Panc1 (cell line): Measurements from ENCODE around the gene ELMO1. TPM values are rescaled to one million over a fixed set of nuclear protein-coding genes. Genes with fewer than 3 reads are reported as not detected.

ENCODE experiments used
- ATAC-seq: fragments of 200-7000 bp; cut with Tn5 transposase; 2 replicates; pipeline ENCODE4 v1.9.1; 2020; ENCODE audit warnings: mild to moderate bottlenecking, moderate library complexity
- BruUV-seq: library from RNA; stranded (reverse); fragments of 400-500 nt; replicated peaks from 2 replicates; lab custom pipeline; 2021; lab: Mats Ljungman, UMichigan
- CTCF ChIA-PET: fragments of 300-600 bp; sonication (Branson Sonifier 250); formaldehyde crosslinking; loops from one replicate; lab custom pipeline; 2022; ENCODE audit warnings: antibody characterized with exemption; lab: Charles Lee
- POLR2A ChIA-PET: fragments of 300-600 bp; sonication (Branson Sonifier 250); formaldehyde crosslinking; loops from one replicate; lab custom pipeline; 2022; ENCODE audit warnings: antibody characterized with exemption; lab: Charles Lee
- DNase-seq: peaks from one replicate; pipeline ENCODE4 v3.0.0-alpha.2; 2010; ENCODE audit warnings: low read depth, low spot score
- H3K27ac ChIP-seq: 2 replicates; pipeline ENCODE4 v1.5.1; 2011; ENCODE audit warnings: mild to moderate bottlenecking, low read length, inconsistent platforms
- H3K27me3 ChIP-seq: fragments of 200-500 bp; sonication (Bioruptor generic); 2 replicates; pipeline ENCODE4 v1.6.0; 2014; ENCODE audit warnings: low read length, inconsistent platforms; ENCODE audit not compliant: control insufficient read depth, insufficient read depth
- H3K36me3 ChIP-seq: fragments of 200-500 bp; sonication (Bioruptor generic); 2 replicates; pipeline ENCODE4 v1.5.1; 2014; ENCODE audit warnings: inconsistent platforms, mild to moderate bottlenecking, low read length, moderate library complexity; ENCODE audit not compliant: control insufficient read depth, insufficient read depth
- H3K4me1 ChIP-seq: 2 replicates; pipeline ENCODE4 v1.5.1; 2011; ENCODE audit warnings: inconsistent platforms, mild to moderate bottlenecking, low read length, moderate library complexity; ENCODE audit not compliant: control insufficient read depth, insufficient read depth
- H3K4me3 ChIP-seq, 2 experiments: 2 replicates each; pipeline ENCODE4 v1.5.1; 2011 to 2012; ENCODE audit warnings: low read depth in 2 of 2, low read length in 2 of 2, mild to moderate bottlenecking in 2 of 2, inconsistent platforms in 1 of 2, moderate library complexity in 1 of 2
- H3K9me3 ChIP-seq: fragments of 200-500 bp; sonication (Bioruptor generic); 2 replicates; pipeline ENCODE4 v1.5.1; 2014; ENCODE audit warnings: low read depth, mild to moderate bottlenecking, inconsistent platforms, low read length, moderate library complexity; ENCODE audit not compliant: control insufficient read depth, insufficient read depth
- POLR2AphosphoS5 ChIP-seq: IDR thresholded peaks from 2 replicates; pipeline ENCODE4 v1.6.1; 2012; ENCODE audit warnings: mild to moderate bottlenecking, low read depth, low read length, moderate library complexity
- SIN3A ChIP-seq: IDR thresholded peaks from 2 replicates; pipeline ENCODE4 v1.6.1; 2012; ENCODE audit warnings: low read depth, mild to moderate bottlenecking, low read length, moderate library complexity, borderline replicate concordance; ENCODE audit not compliant: insufficient read depth
- TCF7L2 ChIP-seq: IDR thresholded peaks from 2 replicates; pipeline ENCODE4 v1.6.1; 2011; ENCODE audit warnings: mild to moderate bottlenecking, low read depth, low read length, inconsistent platforms
- in situ Hi-C: cut with HindIII; loops from 2 replicates; pipeline ENCODE4 v1.10.0; 2016; ENCODE audit warnings: low sequenced_read_pairs, low pct_unique_long_range_greater_than_20kb
- intact Hi-C: fragments of 100-400 bp; cut with micrococcal nuclease; formaldehyde crosslinking; loops from one replicate; pipeline ENCODE4 v1.10.0; 2022; ENCODE audit not compliant: unreplicated experiment
- total RNA-seq: library from RNA; stranded (reverse); gene quantifications from one replicate; pipeline ENCODE4 v1.2.1, GENCODE V29; 2021; ENCODE audit not compliant: unreplicated experiment
- TF ChIP-seq, protein P1 (sequence below), 2 experiments: IDR thresholded peaks; 2 replicates each; pipeline ENCODE4 v1.6.1; 2011 to 2012; ENCODE audit warnings: low read depth in 2 of 2, control low read depth in 1 of 2, low read length in 1 of 2, mild to moderate bottlenecking in 1 of 2, moderate library complexity in 1 of 2; ENCODE audit not compliant: insufficient read depth in 1 of 2
- TF ChIP-seq, protein P2 (sequence below): fragments of 450-650 bp; IDR thresholded peaks from 2 replicates; pipeline ENCODE4 v1.5.1; 2017; ENCODE audit warnings: mild to moderate bottlenecking

The ELMO1 gene
- total RNA-seq, 1 experiment from 2014 or later, result 0.80 TPM

DNA sequence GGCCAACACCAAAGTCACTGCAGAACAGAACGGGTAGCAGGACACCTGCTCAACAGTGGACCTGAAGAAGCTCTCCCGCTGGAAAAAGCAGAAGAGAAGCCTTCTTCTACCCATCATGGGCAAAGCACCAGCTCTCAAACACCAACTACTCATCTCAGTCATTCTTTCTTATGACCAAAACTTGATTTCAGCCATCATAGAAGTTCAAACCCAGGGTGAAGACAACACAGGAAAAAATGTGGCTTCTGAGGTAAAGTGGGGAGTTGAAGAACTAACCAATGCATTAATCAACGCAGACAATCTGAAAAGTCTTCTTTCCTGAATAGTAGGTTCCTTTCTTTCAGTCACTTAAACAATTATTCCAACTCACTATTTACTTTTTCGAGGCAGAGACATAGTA, 83.3 kb downstream of the ELMO1 start:
- in situ Hi-C loops, result no loop called here
- Histone ChIP-seq H3K4me1 (no peaks in the 10 kb centered on the region), H3K9me3 (no peaks in the 10 kb centered on the region), H3K27me3 (peaks cover 23% of the 10 kb centered on the region), H3K4me3 (no peak overlapping the region), H3K36me3 (no peaks in the 10 kb centered on the region), H3K27ac (no peak overlapping the region)
- ChIA-PET CTCF (no interaction called here), POLR2A (no interaction called here)
- ATAC-seq (no peak), DNase-seq (no peak)
- intact Hi-C loops, result no loop called here
- BruUV-seq, result no TSS peak
- no peak for TF ChIP-seq SIN3A
- TF ChIP-seq, protein P1, sequence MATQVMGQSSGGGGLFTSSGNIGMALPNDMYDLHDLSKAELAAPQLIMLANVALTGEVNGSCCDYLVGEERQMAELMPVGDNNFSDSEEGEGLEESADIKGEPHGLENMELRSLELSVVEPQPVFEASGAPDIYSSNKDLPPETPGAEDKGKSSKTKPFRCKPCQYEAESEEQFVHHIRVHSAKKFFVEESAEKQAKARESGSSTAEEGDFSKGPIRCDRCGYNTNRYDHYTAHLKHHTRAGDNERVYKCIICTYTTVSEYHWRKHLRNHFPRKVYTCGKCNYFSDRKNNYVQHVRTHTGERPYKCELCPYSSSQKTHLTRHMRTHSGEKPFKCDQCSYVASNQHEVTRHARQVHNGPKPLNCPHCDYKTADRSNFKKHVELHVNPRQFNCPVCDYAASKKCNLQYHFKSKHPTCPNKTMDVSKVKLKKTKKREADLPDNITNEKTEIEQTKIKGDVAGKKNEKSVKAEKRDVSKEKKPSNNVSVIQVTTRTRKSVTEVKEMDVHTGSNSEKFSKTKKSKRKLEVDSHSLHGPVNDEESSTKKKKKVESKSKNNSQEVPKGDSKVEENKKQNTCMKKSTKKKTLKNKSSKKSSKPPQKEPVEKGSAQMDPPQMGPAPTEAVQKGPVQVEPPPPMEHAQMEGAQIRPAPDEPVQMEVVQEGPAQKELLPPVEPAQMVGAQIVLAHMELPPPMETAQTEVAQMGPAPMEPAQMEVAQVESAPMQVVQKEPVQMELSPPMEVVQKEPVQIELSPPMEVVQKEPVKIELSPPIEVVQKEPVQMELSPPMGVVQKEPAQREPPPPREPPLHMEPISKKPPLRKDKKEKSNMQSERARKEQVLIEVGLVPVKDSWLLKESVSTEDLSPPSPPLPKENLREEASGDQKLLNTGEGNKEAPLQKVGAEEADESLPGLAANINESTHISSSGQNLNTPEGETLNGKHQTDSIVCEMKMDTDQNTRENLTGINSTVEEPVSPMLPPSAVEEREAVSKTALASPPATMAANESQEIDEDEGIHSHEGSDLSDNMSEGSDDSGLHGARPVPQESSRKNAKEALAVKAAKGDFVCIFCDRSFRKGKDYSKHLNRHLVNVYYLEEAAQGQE (IDR thresholded peaks at IDR 0.05; ENCODE audit: insufficient read depth in 1 of 2, low read depth in 2 of 2, low read length in 1 of 2), result no peak
- TF ChIP-seq, protein P2, sequence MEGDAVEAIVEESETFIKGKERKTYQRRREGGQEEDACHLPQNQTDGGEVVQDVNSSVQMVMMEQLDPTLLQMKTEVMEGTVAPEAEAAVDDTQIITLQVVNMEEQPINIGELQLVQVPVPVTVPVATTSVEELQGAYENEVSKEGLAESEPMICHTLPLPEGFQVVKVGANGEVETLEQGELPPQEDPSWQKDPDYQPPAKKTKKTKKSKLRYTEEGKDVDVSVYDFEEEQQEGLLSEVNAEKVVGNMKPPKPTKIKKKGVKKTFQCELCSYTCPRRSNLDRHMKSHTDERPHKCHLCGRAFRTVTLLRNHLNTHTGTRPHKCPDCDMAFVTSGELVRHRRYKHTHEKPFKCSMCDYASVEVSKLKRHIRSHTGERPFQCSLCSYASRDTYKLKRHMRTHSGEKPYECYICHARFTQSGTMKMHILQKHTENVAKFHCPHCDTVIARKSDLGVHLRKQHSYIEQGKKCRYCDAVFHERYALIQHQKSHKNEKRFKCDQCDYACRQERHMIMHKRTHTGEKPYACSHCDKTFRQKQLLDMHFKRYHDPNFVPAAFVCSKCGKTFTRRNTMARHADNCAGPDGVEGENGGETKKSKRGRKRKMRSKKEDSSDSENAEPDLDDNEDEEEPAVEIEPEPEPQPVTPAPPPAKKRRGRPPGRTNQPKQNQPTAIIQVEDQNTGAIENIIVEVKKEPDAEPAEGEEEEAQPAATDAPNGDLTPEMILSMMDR, result no peak
- TF ChIP-seq POLR2AphosphoS5, result no peak
- no peak for TF ChIP-seq TCF7L2

DNA sequence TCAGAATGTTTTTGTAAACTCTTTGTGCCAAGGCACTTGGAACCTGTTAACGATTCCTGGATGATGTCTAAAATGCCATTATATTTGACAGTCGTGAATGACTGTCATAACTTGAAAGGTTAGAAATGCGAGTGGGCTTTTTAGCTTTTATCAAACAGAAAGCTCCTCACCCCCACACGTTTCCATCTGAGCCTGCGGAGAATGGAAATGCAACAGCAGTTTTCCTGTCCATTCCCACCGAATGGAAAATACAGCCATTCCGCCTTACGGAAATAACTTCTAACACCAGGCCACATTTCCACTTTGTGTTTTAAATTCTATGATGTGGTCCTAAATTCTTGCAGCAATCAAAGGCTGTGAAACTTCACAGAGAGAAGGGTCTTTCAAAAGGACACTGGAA, 83.8 kb downstream of the ELMO1 start:
- no peaks in the 10 kb centered on the region for H3K9me3 ChIP-seq
- H3K4me1 ChIP-seq, result no peaks in the 10 kb centered on the region
- H3K27me3 ChIP-seq, result peaks cover 17% of the 10 kb centered on the region
- ATAC-seq (no peak), DNase-seq (no peak)
- BruUV-seq, result no TSS peak
- ChIA-PET POLR2A (no interaction called here), CTCF (no interaction called here)
- in situ Hi-C loops, result no loop called here
- H3K4me3 ChIP-seq, result no peak overlapping the region
- intact Hi-C loops, result no loop called here
- TF ChIP-seq SIN3A, result no peak
- TF ChIP-seq TCF7L2, result no peak
- TF ChIP-seq, protein P2, result no peak
- TF ChIP-seq POLR2AphosphoS5, result no peak
- TF ChIP-seq, protein P1 (IDR thresholded peaks at IDR 0.05; ENCODE audit: insufficient read depth in 1 of 2, low read depth in 2 of 2, low read length in 1 of 2), result no peak
- no peak overlapping the region for H3K27ac ChIP-seq
- no peaks in the 10 kb centered on the region for H3K36me3 ChIP-seq
